Kidney (tissue), 14 donors: Measurements from ENCODE around the gene USP25. TPM values are rescaled to one million over a fixed set of nuclear protein-coding genes. Genes with fewer than 3 reads are reported as not detected.
A peak's percentile ranks its signal among the peaks of the same experiment; 100 is the strongest.

Experiments used
- DNase-seq, 5 donors: peaks; one replicate each; pipeline ENCODE4 v3.0.0-alpha.2; 2013 to 2020
- FAIRE-seq: peaks from 2 replicates; lab custom pipeline; 2012; peaks lifted over from hg19 to GRCh38; lab: Jason Lieb, UNC
- H3K27ac ChIP-seq, 2 donors: one replicate each; pipeline ENCODE4 v1.7.0; 2013; ENCODE audit warnings: low read depth in 2 of 2, low read length in 2 of 2, inconsistent platforms in 1 of 2
- H3K27me3 ChIP-seq: one replicate; pipeline ENCODE4 v1.7.1; 2013; ENCODE audit warnings: low read length, inconsistent platforms; ENCODE audit not compliant: control insufficient read depth, insufficient read depth
- H3K36me3 ChIP-seq, 3 donors: one replicate each; pipeline versions ENCODE4 v1.7.0 to v1.7.1; 2013; ENCODE audit warnings: low read length in 3 of 3, control low read depth in 1 of 3, inconsistent platforms in 1 of 3; ENCODE audit not compliant: insufficient read depth in 3 of 3, control insufficient read depth in 2 of 3
- H3K4me1 ChIP-seq, 3 donors: one replicate each; pipeline versions ENCODE4 v1.7.0 to v1.7.1; 2013; ENCODE audit warnings: low read length in 3 of 3, inconsistent platforms in 1 of 3, low read depth in 1 of 3; ENCODE audit not compliant: control insufficient read depth in 2 of 3, insufficient read depth in 2 of 3
- H3K4me3 ChIP-seq, 3 donors: one replicate each; pipeline versions ENCODE4 v1.7.0 to v1.8.1; 2013; ENCODE audit warnings: low read length in 3 of 3, control low read depth in 1 of 3, inconsistent platforms in 1 of 3
- H3K9ac ChIP-seq, 3 donors: one replicate each; pipeline versions ENCODE4 v1.7.0 to v1.7.1; 2013; ENCODE audit warnings: low read length in 3 of 3, control low read depth in 1 of 3, inconsistent platforms in 1 of 3
- H3K9me3 ChIP-seq, 3 donors: one replicate each; pipeline versions ENCODE4 v1.7.0 to v1.7.1; 2013; ENCODE audit warnings: low read length in 3 of 3, control low read depth in 1 of 3, inconsistent platforms in 1 of 3; ENCODE audit not compliant: control insufficient read depth in 2 of 3, insufficient read depth in 1 of 3
- CTCF ChIP-seq: IDR thresholded peaks from 3 replicates; pipeline ENCODE4 v1.5.1; 2012; ENCODE audit warnings: mild to moderate bottlenecking, moderate library complexity, borderline replicate concordance; ENCODE audit not compliant: insufficient read depth; ENCODE audit errors: extremely low read depth
- intact Hi-C: fragments of 100-400 bp; cut with DNase I; formaldehyde crosslinking; loops from one replicate; pipeline ENCODE4 v1.11.1; 2022
- polyA plus RNA-seq: library from polyadenylated mRNA; stranded (reverse); fragments of 350-450 nt; fragmentation: Illumina TruSeq; extraction: RNeasy Lipid Tissue Mini Kit (QIAGEN cat#74804); gene quantifications from one replicate; pipeline ENCODE4 v1.2.3, GENCODE V29; 2014; ENCODE audit warnings: low read depth, low replicate concordance; ENCODE audit not compliant: insufficient read depth
- total RNA-seq: library from RNA; stranded (reverse); fragmentation: NEBNext Ultra II Directional; extraction: Animal tissue kit (Norgen Biotek cat#: 25700); gene quantifications from one replicate; pipeline ENCODE4 v1.2.1, GENCODE V29; 2021
- donor health status: control.
- donor health status: control.
- donor health status: control.
- donor health status: control.
- donor health status: control.
- donor health status: DM: yes; HTN: yes; CAD: no.
- donor health status: Normal renal cell carcinoma (clear cell type).

Gene USP25
- total and polyA plus RNA-seq, 2 donors from 2014 or later = 14.0 to 51.6 TPM

GRCh38 chr21:15692711-15693110, 37.1 kb upstream of the USP25 start:
- no peaks in the 10 kb centered on the region for H3K9me3 ChIP-seq
- H3K9ac ChIP-seq = no peak overlapping the region
- no peak overlapping the region for H3K27ac ChIP-seq
- FAIRE-seq = no peak
- H3K27me3 ChIP-seq = no peaks in the 10 kb centered on the region
- TF ChIP-seq CTCF = no peak
- no peaks in the 10 kb centered on the region for H3K4me1 ChIP-seq
- DNase-seq = no peak
- intact Hi-C loops = no loop called here
- H3K4me3 ChIP-seq = no peak overlapping the region
- H3K36me3 ChIP-seq = no peaks in the 10 kb centered on the region

GRCh38 chr21:15695241-15695640, 34.5 kb upstream of the USP25 start:
- no peak for DNase-seq
- intact Hi-C loops = no loop called here
- no peaks in the 10 kb centered on the region for H3K4me1 ChIP-seq
- no peaks in the 10 kb centered on the region for H3K27me3 ChIP-seq
- no peak overlapping the region for H3K4me3 ChIP-seq
- no peak overlapping the region for H3K9ac ChIP-seq
- TF ChIP-seq CTCF = no peak
- FAIRE-seq = no peak
- H3K27ac ChIP-seq = no peak overlapping the region
- H3K36me3 ChIP-seq = no peaks in the 10 kb centered on the region
- H3K9me3 ChIP-seq = no peaks in the 10 kb centered on the region

GRCh38 chr21:15701830-15702229, 28.0 kb upstream of the USP25 start:
- DNase-seq (no peak), FAIRE-seq (no peak)
- TF ChIP-seq CTCF = no peak
- Histone ChIP-seq H3K27me3 (no peaks in the 10 kb centered on the region), H3K4me3 (no peak overlapping the region), H3K36me3 (no peaks in the 10 kb centered on the region), H3K9me3 (no peaks in the 10 kb centered on the region), H3K9ac (no peak overlapping the region), H3K4me1 (no peaks in the 10 kb centered on the region), H3K27ac (no peak overlapping the region)
- intact Hi-C loops = no loop called here

GRCh38 chr21:15703932-15704331, 25.9 kb upstream of the USP25 start:
- H3K27me3 ChIP-seq = no peaks in the 10 kb centered on the region
- intact Hi-C loops = no loop called here
- H3K36me3 ChIP-seq = no peaks in the 10 kb centered on the region
- no peak for TF ChIP-seq CTCF
- DNase-seq = peak in 2 of 5 donors; percentile 23 to 26
- no peak overlapping the region for H3K9ac ChIP-seq
- H3K4me1 ChIP-seq = no peaks in the 10 kb centered on the region
- no peaks in the 10 kb centered on the region for H3K9me3 ChIP-seq
- no peak overlapping the region for H3K4me3 ChIP-seq
- no peak for FAIRE-seq
- H3K27ac ChIP-seq = no peak overlapping the region
